HEK293 (cell line): ENCODE data around the gene PLCB1.
A peak's percentile ranks its signal among the peaks of the same experiment; 100 is the strongest.

ENCODE experiments used
- BCL11A ChIP-seq: fragments of 450-650 bp; formaldehyde crosslinking; IDR thresholded peaks from 2 replicates; pipeline ENCODE4 v1.5.1; 2016; ENCODE audit warnings: low read depth, missing biosample characterization, missing genetic modification characterization
- CTCF ChIP-seq: fragments of 450-650 bp; formaldehyde crosslinking; IDR thresholded peaks from 2 replicates; pipeline ENCODE4 v1.5.1; 2016; ENCODE audit warnings: missing biosample characterization, missing genetic modification characterization
- KLF17 ChIP-seq: fragments of 450-650 bp; formaldehyde crosslinking; IDR thresholded peaks from 2 replicates; pipeline ENCODE4 v1.5.1; 2016; ENCODE audit warnings: missing biosample characterization, missing genetic modification characterization
- MEIS1 ChIP-seq: sonication (generic); formaldehyde crosslinking; IDR thresholded peaks from 2 replicates; pipeline ENCODE4 v1.8.1; 2022; ENCODE audit warnings: missing genetic modification reagents, mild to moderate bottlenecking, borderline replicate concordance
- PRDM6 ChIP-seq: fragments of 450-650 bp; formaldehyde crosslinking; IDR thresholded peaks from 2 replicates; pipeline ENCODE4 v1.5.1; 2017; ENCODE audit warnings: missing biosample characterization, missing genetic modification characterization
- RBAK ChIP-seq: fragments of 450-650 bp; formaldehyde crosslinking; IDR thresholded peaks from 2 replicates; pipeline ENCODE4 v1.5.1; 2016; ENCODE audit warnings: missing biosample characterization, missing genetic modification characterization
- REST ChIP-seq: fragments of 450-650 bp; formaldehyde crosslinking; IDR thresholded peaks from 2 replicates; pipeline ENCODE4 v1.5.1; 2016; ENCODE audit warnings: missing biosample characterization, missing genetic modification characterization
- YY1 ChIP-seq: fragments of 450-650 bp; formaldehyde crosslinking; IDR thresholded peaks from 2 replicates; pipeline ENCODE4 v1.5.1; 2018; ENCODE audit warnings: missing biosample characterization, missing genetic modification characterization
- ZNF114 ChIP-seq: fragments of 450-650 bp; formaldehyde crosslinking; IDR thresholded peaks from 2 replicates; pipeline ENCODE4 v1.5.0; 2017; ENCODE audit warnings: missing biosample characterization, missing genetic modification characterization
- ZNF184 ChIP-seq: fragments of 450-650 bp; IDR thresholded peaks from 2 replicates; pipeline ENCODE4 v1.5.1; 2018; ENCODE audit warnings: missing biosample characterization, mild to moderate bottlenecking, missing genetic modification characterization
- ZNF366 ChIP-seq: fragments of 450-650 bp; formaldehyde crosslinking; conservative IDR thresholded peaks from 2 replicates; pipeline ENCODE4 v1.5.1; 2016; ENCODE audit warnings: missing biosample characterization, missing genetic modification characterization
- ZNF488 ChIP-seq: fragments of 450-650 bp; formaldehyde crosslinking; IDR thresholded peaks from 2 replicates; pipeline ENCODE4 v1.5.1; 2016; ENCODE audit warnings: missing biosample characterization, missing genetic modification characterization
- ZNF624 ChIP-seq: fragments of 450-650 bp; formaldehyde crosslinking; IDR thresholded peaks from 2 replicates; pipeline ENCODE4 v1.5.1; 2017; ENCODE audit warnings: missing biosample characterization, missing genetic modification characterization
- ZNF660 ChIP-seq: fragments of 450-650 bp; IDR thresholded peaks from 2 replicates; pipeline ENCODE4 v1.5.1; 2018; ENCODE audit warnings: missing biosample characterization, mild to moderate bottlenecking, missing genetic modification characterization

DNA sequence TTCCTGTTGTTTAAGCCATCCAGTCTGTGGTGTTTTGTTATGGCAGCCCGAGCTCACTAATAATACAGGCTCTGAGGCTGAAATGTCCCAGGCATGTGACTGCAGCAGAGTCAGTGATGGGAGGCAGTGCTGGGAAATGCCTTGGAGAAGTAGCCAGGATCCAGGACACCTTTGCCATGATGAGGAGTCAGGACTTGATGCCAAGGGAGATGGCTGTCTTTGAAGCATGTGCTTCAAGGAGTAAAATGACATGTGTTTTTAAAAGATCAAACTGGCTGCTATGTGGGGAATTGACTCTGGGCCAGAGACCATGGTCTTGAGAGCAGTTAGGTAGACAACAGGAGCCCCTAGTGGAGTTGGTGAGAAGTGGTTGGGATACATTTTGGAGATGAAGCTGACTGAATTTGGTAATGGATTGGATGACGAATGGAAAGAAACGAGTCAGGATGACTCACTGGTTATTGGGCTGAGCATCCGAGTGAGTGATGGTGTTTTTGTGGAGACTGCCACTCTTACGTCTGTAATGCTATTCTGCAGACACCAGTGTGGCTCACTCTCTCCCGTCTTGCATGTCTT is 322.2 kb downstream of the PLCB1 start:
- no peak for TF ChIP-seq ZNF366 (tag by site-specific recombination)
- no peak for TF ChIP-seq ZNF488
- TF ChIP-seq ZNF184 (tag by site-specific recombination): 0 out of 2 replicates have a peak, but pooled peaks have one; percentile 20
- TF ChIP-seq MEIS1 (CRISPR knock-in tag): no peak
- TF ChIP-seq CTCF: peak; percentile 44; the same call in 1 of the 2 replicates
- TF ChIP-seq BCL11A (tag by site-specific recombination): no peak
- no peak for TF ChIP-seq KLF17 (tag by site-specific recombination)
- TF ChIP-seq REST (tag by site-specific recombination): no peak
- TF ChIP-seq ZNF624: no peak
- no peak for TF ChIP-seq PRDM6 (tag by site-specific recombination)
- TF ChIP-seq YY1: no peak
- TF ChIP-seq ZNF114 (tag by site-specific recombination): no peak
- TF ChIP-seq RBAK (tag by site-specific recombination): no peak
- TF ChIP-seq ZNF660 (tag by site-specific recombination): no peak
